Right cardiac atrium (tissue), 5 donors: ENCODE data around the gene SUGP1. TPM values are rescaled to one million over a fixed set of nuclear protein-coding genes. Genes with fewer than 3 reads are reported as not detected.
"Not testable (repeated sequence)": the region's sequence is repeated elsewhere in the genome, so short reads cannot be mapped to it uniquely, and the experiment has no call there.

Experiments used
- ATAC-seq, 2 donors: fragments of 200-7000 bp; cut with Tn5 transposase; one replicate each; pipeline versions ENCODE4 v1.8.0 to v1.9.1; 2020; ENCODE audit warnings: moderate library complexity in 2 of 2, mild to moderate bottlenecking in 1 of 2
- DNase-seq, 3 donors: peaks; one replicate each; pipeline ENCODE4 v3.0.0-alpha.2; 2020
- H3K27ac ChIP-seq: one replicate; pipeline ENCODE4 v1.5.1; 2013; ENCODE audit warnings: mild to moderate bottlenecking, low read length, control low read depth, moderate library complexity
- H3K27me3 ChIP-seq: one replicate; pipeline ENCODE4 v1.6.1; 2013; ENCODE audit not compliant: control insufficient read depth, insufficient read depth
- H3K4me1 ChIP-seq: one replicate; pipeline ENCODE4 v1.6.1; 2013; ENCODE audit warnings: low read length; ENCODE audit not compliant: control insufficient read depth, insufficient read depth
- H3K4me3 ChIP-seq: one replicate; pipeline ENCODE4 v1.5.1; 2013; ENCODE audit warnings: low read length, control low read depth
- H3K9me3 ChIP-seq: one replicate; pipeline ENCODE4 v1.6.1; 2013; ENCODE audit warnings: low read length; ENCODE audit not compliant: control insufficient read depth
- WGBS: extraction: QIAGEN DNeasy Blood & Tissue Kit; methylation state at CpG from one replicate; pipeline ENCODE4 v1.1.7; 2013; 5-methylcytosine and 5-hydroxymethylcytosine counted together
- intact Hi-C, 4 donors: fragments of 100-400 bp; cut with DNase I; formaldehyde crosslinking; loops; one replicate each; pipeline versions ENCODE4 v1.11.0 to v1.14.0; 2022 to 2023
- polyA plus RNA-seq: library from polyadenylated mRNA; stranded (reverse); fragments of 200-250 nt; gene quantifications from one replicate; pipeline ENCODE4 v1.2.3, GENCODE V29; 2013
- total RNA-seq, 4 donors: library from RNA; stranded (reverse); fragmentation: NEBNext Ultra II Directional; extraction: Animal tissue kit (Norgen Biotek cat#: 25700); gene quantifications; one replicate each; pipeline ENCODE4 v1.2.1, GENCODE V29; 2021
- donor health status: healthy with polysubstance abuse.
- donor health status: DM: no; HTN: yes; CAD: no.
- donor health status: DM: no; HTN: no; CAD: no.
- donor health status: DM: no; HTN: yes; CAD: no; lungs with severe emphysema.
- donor health status: DM: yes; HTN: yes; CAD: no.

SUGP1 gene
- total and polyA plus RNA-seq, 5 donors = 27.4 to 44.9 (median 41.2) TPM

- Histone ChIP-seq H3K4me3 (no peak overlapping the region), H3K4me1 (no peaks in the 10 kb centered on the region), H3K27ac (no peak overlapping the region), H3K27me3 (no peaks in the 10 kb centered on the region), H3K9me3 (no peaks in the 10 kb centered on the region)
- 96% methylated on average over 11 of the region's 11 CpGs for WGBS
- intact Hi-C loops = no loop called here
- DNase-seq (no peak), ATAC-seq (no peak)
Observed at GRCh38 chr19:19354932-19355331, 34.6 kb upstream of the SUGP1 start.

- H3K27me3 ChIP-seq = no peaks in the 10 kb centered on the region
- H3K4me1 ChIP-seq = no peaks in the 10 kb centered on the region
- intact Hi-C loops = no loop called here
- ATAC-seq (no peak), DNase-seq (no peak)
- no peak overlapping the region for H3K27ac ChIP-seq
- no peaks in the 10 kb centered on the region for H3K9me3 ChIP-seq
- H3K4me3 ChIP-seq = no peak overlapping the region
- 95% methylated on average over 5 of the region's 5 CpGs for WGBS
Observed at GRCh38 chr19:19354007-19354406, 33.7 kb upstream of the SUGP1 start.

- 95% methylated on average over 8 of the region's 8 CpGs for WGBS
- intact Hi-C loops = no loop called here
- Histone ChIP-seq H3K27me3 (no peaks in the 10 kb centered on the region), H3K9me3 (no peaks in the 10 kb centered on the region), H3K4me3 (no peak overlapping the region), H3K4me1 (no peaks in the 10 kb centered on the region), H3K27ac (no peak overlapping the region)
- ATAC-seq (no peak), DNase-seq (no peak)
Observed at GRCh38 chr19:19352823-19353222, 32.5 kb upstream of the SUGP1 start.

GRCh38 chr19:19350756-19351155, 30.4 kb upstream of the SUGP1 start:
- 97% methylated on average over 8 of the region's 8 CpGs for WGBS
- ATAC-seq, intact Hi-C loops, H3K4me3 ChIP-seq, H3K27ac ChIP-seq, H3K27me3 ChIP-seq, H3K9me3 ChIP-seq, DNase-seq, H3K4me1 ChIP-seq: not testable (repeated sequence)

- no peak overlapping the region for H3K27ac ChIP-seq
- ATAC-seq = no peak
- no peaks in the 10 kb centered on the region for H3K27me3 ChIP-seq
- no peaks in the 10 kb centered on the region for H3K9me3 ChIP-seq
- DNase-seq = no peak
- intact Hi-C loops = loop anchor here in 1 of 4 donors (10.0 kb wide), 1 partner anchor 205 kb away; no protein-coding TSS in a partner anchor
- WGBS = 91% methylated on average over 7 of the region's 7 CpGs
- H3K4me3 ChIP-seq = no peak overlapping the region
- no peaks in the 10 kb centered on the region for H3K4me1 ChIP-seq
Observed at GRCh38 chr19:19349365-19349764, 29.1 kb upstream of the SUGP1 start.

GRCh38 chr19:19348266-19348665, 28.0 kb upstream of the SUGP1 start:
- WGBS = 80% methylated on average over 9 of the region's 9 CpGs
- ATAC-seq (no peak), DNase-seq (no peak)
- no peaks in the 10 kb centered on the region for H3K9me3 ChIP-seq
- no peak overlapping the region for H3K4me3 ChIP-seq
- H3K4me1 ChIP-seq = no peaks in the 10 kb centered on the region
- no peaks in the 10 kb centered on the region for H3K27me3 ChIP-seq
- H3K27ac ChIP-seq = no peak overlapping the region
- intact Hi-C loops = loop anchor here in 1 of 4 donors (10.0 kb wide), 1 partner anchor 203 kb away; no protein-coding TSS in a partner anchor

- 93% methylated on average over 10 of the region's 10 CpGs for WGBS
- ATAC-seq = no peak
- intact Hi-C loops = loop anchor here in 1 of 4 donors (10.0 kb wide), 1 partner anchor 203 kb away; no protein-coding TSS in a partner anchor
- H3K27ac ChIP-seq = no peak overlapping the region
- H3K9me3 ChIP-seq = no peaks in the 10 kb centered on the region
- H3K27me3 ChIP-seq = no peaks in the 10 kb centered on the region
- no peak for DNase-seq
- H3K4me3 ChIP-seq = no peak overlapping the region
- no peaks in the 10 kb centered on the region for H3K4me1 ChIP-seq
Observed at GRCh38 chr19:19347401-19348110, 27.2 kb upstream of the SUGP1 start.

- H3K27me3 ChIP-seq = no peaks in the 10 kb centered on the region
- no peak for DNase-seq
- ATAC-seq = no peak
- no peaks in the 10 kb centered on the region for H3K9me3 ChIP-seq
- no peaks in the 10 kb centered on the region for H3K4me1 ChIP-seq
- intact Hi-C loops = loop anchor here in 1 of 4 donors (10.0 kb wide), 1 partner anchor 201 kb away; no protein-coding TSS in a partner anchor
- H3K27ac ChIP-seq = no peak overlapping the region
- no peak overlapping the region for H3K4me3 ChIP-seq
- WGBS = 94% methylated on average over 11 of the region's 11 CpGs
Observed at GRCh38 chr19:19345970-19346369, 25.7 kb upstream of the SUGP1 start.

GRCh38 chr19:19345232-19345631, 24.9 kb upstream of the SUGP1 start:
- ATAC-seq (no peak), DNase-seq (no peak)
- intact Hi-C loops = loop anchor here in 1 of 4 donors (10.0 kb wide), 1 partner anchor 200 kb away; no protein-coding TSS in a partner anchor
- Histone ChIP-seq H3K4me1 (no peaks in the 10 kb centered on the region), H3K27ac (no peak overlapping the region), H3K4me3 (no peak overlapping the region), H3K27me3 (no peaks in the 10 kb centered on the region), H3K9me3 (no peaks in the 10 kb centered on the region)
- WGBS = 87% methylated on average over 21 of the region's 21 CpGs

- no peaks in the 10 kb centered on the region for H3K27me3 ChIP-seq
- WGBS = 86% methylated on average over 14 of the region's 14 CpGs
- DNase-seq (no peak), ATAC-seq (no peak)
- H3K27ac ChIP-seq = no peak overlapping the region
- no peaks in the 10 kb centered on the region for H3K4me1 ChIP-seq
- no peaks in the 10 kb centered on the region for H3K9me3 ChIP-seq
- no peak overlapping the region for H3K4me3 ChIP-seq
- intact Hi-C loops = loop anchor here in 1 of 4 donors (10.0 kb wide), 1 partner anchor 199 kb away; no protein-coding TSS in a partner anchor
Observed at GRCh38 chr19:19343762-19344161, 23.5 kb upstream of the SUGP1 start.

- no peak overlapping the region for H3K27ac ChIP-seq
- 62% methylated on average over 7 of the region's 7 CpGs for WGBS
- ATAC-seq = no peak
- no peaks in the 10 kb centered on the region for H3K27me3 ChIP-seq
- no peak overlapping the region for H3K4me3 ChIP-seq
- intact Hi-C loops = loop anchor here in 1 of 4 donors (10.0 kb wide), 1 partner anchor 198 kb away; no protein-coding TSS in a partner anchor
- H3K4me1 ChIP-seq = no peaks in the 10 kb centered on the region
- no peak for DNase-seq
- no peaks in the 10 kb centered on the region for H3K9me3 ChIP-seq
Observed at GRCh38 chr19:19343016-19343362, 22.7 kb upstream of the SUGP1 start.
